Measurements from ENCODE around the gene TMEM114. TPM values are rescaled to one million over a fixed set of nuclear protein-coding genes. Genes with fewer than 3 reads are reported as not detected.

TMEM114 gene
- total RNA-seq, 1 experiment from 2014 or later, result not detected

- Histone ChIP-seq H3K4me1 (no peaks in the 10 kb centered on the region), H3K36me3 (ENCODE audit: control insufficient read depth, insufficient read depth, low read length) (no peaks in the 10 kb centered on the region), H3K9me3 (no peaks in the 10 kb centered on the region), H3K4me3 (ENCODE audit: low read depth, low read length) (no peak overlapping the region), H3K27me3 (replicated peaks; ENCODE audit: control insufficient read depth, insufficient read depth, low read length) (no peaks in the 10 kb centered on the region)
- Mint-ChIP-seq H3K9me3 (ENCODE audit: unreplicated experiment) (peaks cover 9% of the 10 kb centered on the region), H3K4me3 (ENCODE audit: unreplicated experiment) (no peak overlapping the region), H3K27ac (ENCODE audit: unreplicated experiment) (no peak overlapping the region), H3K36me3 (ENCODE audit: insufficient read depth, unreplicated experiment) (no peaks in the 10 kb centered on the region), H3K27me3 (ENCODE audit: insufficient read depth, unreplicated experiment) (peaks cover 3% of the 10 kb centered on the region), H3K4me1 (ENCODE audit: low read depth, unreplicated experiment) (no peaks in the 10 kb centered on the region)
- intact Hi-C loops (cut with micrococcal nuclease; ENCODE audit: unreplicated experiment), result no loop called here
- TF ChIP-seq CTCF (IDR thresholded peaks at IDR 0.05; ENCODE audit: insufficient read depth in 1 of 2, low read depth in 1 of 2, low read length in 1 of 2, severe bottlenecking in 1 of 2, unreplicated experiment in 1 of 2), result no peak
- ChIA-PET CTCF (no interaction called here), POLR2A (no interaction called here)
- no TSS peak for BruUV-seq (replicated peaks)
- DNase-seq, result no peak
Observed at GRCh38 chr16:8595783-8596182, 5.5 kb upstream of the TMEM114 start.

GRCh38 chr16:8594149-8594666 is 3.9 kb upstream of the TMEM114 start:
- DNase-seq, result no peak
- Histone ChIP-seq H3K9me3 (no peaks in the 10 kb centered on the region), H3K4me3 (ENCODE audit: low read depth, low read length) (no peak overlapping the region), H3K4me1 (no peaks in the 10 kb centered on the region), H3K36me3 (ENCODE audit: control insufficient read depth, insufficient read depth, low read length) (no peaks in the 10 kb centered on the region), H3K27me3 (replicated peaks; ENCODE audit: control insufficient read depth, insufficient read depth, low read length) (no peaks in the 10 kb centered on the region)
- ChIA-PET CTCF (no interaction called here), POLR2A (no interaction called here)
- Mint-ChIP-seq H3K36me3 (ENCODE audit: insufficient read depth, unreplicated experiment) (no peaks in the 10 kb centered on the region), H3K4me3 (ENCODE audit: unreplicated experiment) (no peak overlapping the region), H3K27ac (ENCODE audit: unreplicated experiment) (no peak overlapping the region), H3K27me3 (ENCODE audit: insufficient read depth, unreplicated experiment) (peaks cover 3% of the 10 kb centered on the region), H3K9me3 (ENCODE audit: unreplicated experiment) (peaks cover 9% of the 10 kb centered on the region), H3K4me1 (ENCODE audit: low read depth, unreplicated experiment) (no peaks in the 10 kb centered on the region)
- TF ChIP-seq CTCF (IDR thresholded peaks at IDR 0.05; ENCODE audit: insufficient read depth in 1 of 2, low read depth in 1 of 2, low read length in 1 of 2, severe bottlenecking in 1 of 2, unreplicated experiment in 1 of 2), result no peak
- intact Hi-C loops (cut with micrococcal nuclease; ENCODE audit: unreplicated experiment), result no loop called here
- BruUV-seq (replicated peaks), result no TSS peak

DNA sequence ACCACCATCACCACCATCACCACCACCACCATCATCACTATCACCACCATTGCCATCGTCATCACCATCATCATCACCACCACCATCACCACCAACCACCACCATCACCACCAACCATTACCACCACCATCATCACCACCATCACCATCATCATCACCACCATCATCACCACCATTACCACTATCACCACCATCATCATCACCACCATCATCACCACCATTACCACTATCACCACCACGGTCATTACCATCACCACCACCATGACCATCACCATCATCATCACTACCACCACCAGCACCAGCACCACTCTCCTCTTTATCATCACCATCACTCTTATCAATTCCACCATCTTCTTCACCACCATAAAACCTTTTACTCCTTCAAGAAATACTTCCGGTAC is 1.1 kb upstream of the TMEM114 start:
- DNase-seq, result no peak
- no peaks in the 10 kb centered on the region for H3K4me1 Mint-ChIP-seq (ENCODE audit: low read depth, unreplicated experiment)
- H3K36me3 ChIP-seq (ENCODE audit: control insufficient read depth, insufficient read depth, low read length), result no peaks in the 10 kb centered on the region
- no peak overlapping the region for H3K4me3 ChIP-seq (ENCODE audit: low read depth, low read length)
- H3K27me3 ChIP-seq (replicated peaks; ENCODE audit: control insufficient read depth, insufficient read depth, low read length), result no peaks in the 10 kb centered on the region
- H3K9me3 Mint-ChIP-seq (ENCODE audit: unreplicated experiment), result peaks cover 8% of the 10 kb centered on the region
- no peaks in the 10 kb centered on the region for H3K4me1 ChIP-seq
- no peaks in the 10 kb centered on the region for H3K9me3 ChIP-seq
- H3K27me3 Mint-ChIP-seq (ENCODE audit: insufficient read depth, unreplicated experiment), result peaks cover 2% of the 10 kb centered on the region
- BruUV-seq (replicated peaks), result no TSS peak
- no peak overlapping the region for H3K27ac Mint-ChIP-seq (ENCODE audit: unreplicated experiment)
- TF ChIP-seq CTCF (IDR thresholded peaks at IDR 0.05; ENCODE audit: insufficient read depth in 1 of 2, low read depth in 1 of 2, low read length in 1 of 2, severe bottlenecking in 1 of 2, unreplicated experiment in 1 of 2), result no peak
- no peak overlapping the region for H3K4me3 Mint-ChIP-seq (ENCODE audit: unreplicated experiment)
- intact Hi-C loops (cut with micrococcal nuclease; ENCODE audit: unreplicated experiment), result no loop called here
- ChIA-PET CTCF (no interaction called here), POLR2A (no interaction called here)
- H3K36me3 Mint-ChIP-seq (ENCODE audit: insufficient read depth, unreplicated experiment), result no peaks in the 10 kb centered on the region

All from Caco-2 (cell line).